Esophagus mucosa (tissue), 1 donor: ENCODE results near the gene UBL7. TPM values are rescaled to one million over a fixed set of nuclear protein-coding genes. Genes with fewer than 3 reads are reported as not detected.
"Not testable (repeated sequence)": the region's sequence is repeated elsewhere in the genome, so short reads cannot be mapped to it uniquely, and the experiment has no call there.

Source experiments
- ATAC-seq: fragments of 200-7000 bp; cut with Tn5 transposase; one replicate; pipeline ENCODE4 v1.9.1; 2020
- total RNA-seq: library from RNA; stranded (reverse); gene quantifications from one replicate; pipeline ENCODE4 v1.2.4, GENCODE V29; 2023
- donor health status: DM: yes; HTN: yes; CAD: no.

Gene UBL7
- total RNA-seq, 1 donor from 2014 or later: 28.2 TPM

DNA sequence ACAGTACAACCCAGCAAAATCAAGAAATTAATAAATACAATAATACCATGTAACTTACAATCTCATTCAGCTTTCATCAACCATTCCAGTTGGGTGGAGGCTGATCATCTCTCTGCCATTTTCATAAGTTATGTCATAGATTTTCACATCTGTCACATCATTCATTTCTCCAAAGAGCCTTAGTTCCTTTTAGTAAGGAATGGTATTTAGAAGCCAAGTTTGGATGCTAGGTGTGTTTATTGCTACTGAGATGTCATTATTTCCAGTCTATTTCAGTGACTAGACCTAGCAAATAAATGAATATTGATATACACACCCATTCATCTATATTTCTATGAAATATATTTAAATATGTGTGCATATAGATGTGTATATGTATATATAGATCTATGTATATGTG is 2.7 kb upstream of the UBL7 start:
- ATAC-seq: no peak

DNA sequence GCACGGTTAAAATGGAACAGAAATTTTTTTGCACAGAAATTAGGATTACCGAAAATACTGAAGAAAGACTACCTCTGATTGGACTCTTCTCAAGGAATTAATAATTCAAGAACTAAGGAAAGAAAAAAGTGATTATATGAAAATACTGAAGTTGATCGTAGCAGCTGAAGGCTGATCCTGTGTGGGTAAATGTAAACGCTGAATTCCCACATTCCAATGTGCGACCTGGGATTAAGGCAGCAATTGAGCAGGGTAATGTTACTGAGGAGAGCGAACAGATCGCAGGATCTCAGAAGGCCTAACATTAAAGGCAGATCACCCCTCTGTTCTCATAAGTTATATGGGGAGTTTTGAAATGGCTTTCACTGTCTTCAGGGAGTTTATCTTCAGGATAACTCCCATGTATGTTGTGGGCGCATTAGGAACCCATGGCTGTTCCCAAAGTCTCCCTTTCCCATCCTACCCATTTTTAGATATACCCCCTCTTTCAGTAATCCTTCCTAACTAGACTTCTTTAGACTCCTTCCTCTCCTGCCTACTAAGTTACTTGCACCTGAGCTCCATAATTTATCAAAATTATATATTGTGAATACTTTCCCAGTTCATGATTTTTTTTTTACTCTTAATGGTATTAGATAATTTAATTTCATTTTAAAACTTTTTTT is 1.0 kb upstream of the UBL7 start:
- ATAC-seq: no peak

DNA sequence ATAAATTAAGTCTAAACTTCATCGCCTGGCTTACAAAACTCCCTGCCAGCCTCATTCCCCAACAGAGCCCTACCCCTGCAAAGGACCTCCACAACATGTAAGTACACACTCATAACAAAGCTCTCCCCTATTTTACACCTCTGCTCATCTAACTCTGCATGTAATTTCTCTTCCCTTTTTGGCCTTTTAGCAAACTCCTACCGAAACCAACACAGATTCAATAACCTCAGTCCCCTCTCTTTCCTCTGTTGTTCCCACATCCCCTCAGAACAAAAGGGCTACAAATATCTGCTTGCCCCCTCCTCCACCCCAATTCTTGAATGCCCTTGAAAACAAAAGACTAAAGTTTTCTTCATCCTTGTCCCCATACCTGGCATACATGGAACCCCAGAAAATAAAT is 662 bp downstream of the UBL7 start:
- ATAC-seq: no peak

DNA sequence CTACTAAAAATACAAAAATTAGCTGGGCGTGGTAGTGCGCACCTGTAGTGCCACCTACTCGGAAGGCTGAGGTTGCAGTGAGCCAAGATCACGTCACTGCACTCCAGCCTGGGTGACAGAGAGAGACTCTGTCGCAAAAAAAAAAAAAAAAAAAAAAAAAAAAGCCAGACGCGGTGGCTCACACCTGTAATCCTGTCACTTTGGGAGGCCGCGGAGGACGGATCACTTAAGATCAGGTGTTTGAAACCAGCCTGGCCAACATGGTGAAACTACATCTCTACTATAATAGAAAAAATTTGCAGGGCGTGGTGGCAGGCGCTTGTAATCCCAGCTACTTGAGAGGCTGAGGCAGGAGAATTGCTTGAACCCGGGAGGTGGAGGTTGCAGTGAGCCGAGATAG is 1.2 kb downstream of the UBL7 start:
- not testable (repeated sequence) for ATAC-seq

DNA sequence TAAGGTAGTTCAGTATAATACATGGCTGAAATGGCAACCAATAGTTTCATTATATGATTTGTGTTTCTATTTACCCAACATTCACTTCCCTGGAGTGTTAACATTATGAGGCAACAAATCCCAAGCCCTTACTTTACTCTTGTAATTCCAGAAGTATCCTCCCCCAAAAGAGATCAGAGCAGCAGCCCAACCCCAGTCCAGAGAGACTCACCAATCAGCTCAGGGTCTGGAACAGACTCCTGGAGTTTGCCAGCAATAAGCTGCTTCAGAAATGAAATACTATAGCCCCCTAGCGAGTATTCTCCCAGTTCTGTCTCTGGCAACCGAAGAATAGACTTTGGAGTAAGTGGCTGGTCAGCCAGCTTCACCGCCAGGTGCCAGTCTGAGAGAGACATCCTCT is 2.5 kb downstream of the UBL7 start:
- no peak for ATAC-seq

DNA sequence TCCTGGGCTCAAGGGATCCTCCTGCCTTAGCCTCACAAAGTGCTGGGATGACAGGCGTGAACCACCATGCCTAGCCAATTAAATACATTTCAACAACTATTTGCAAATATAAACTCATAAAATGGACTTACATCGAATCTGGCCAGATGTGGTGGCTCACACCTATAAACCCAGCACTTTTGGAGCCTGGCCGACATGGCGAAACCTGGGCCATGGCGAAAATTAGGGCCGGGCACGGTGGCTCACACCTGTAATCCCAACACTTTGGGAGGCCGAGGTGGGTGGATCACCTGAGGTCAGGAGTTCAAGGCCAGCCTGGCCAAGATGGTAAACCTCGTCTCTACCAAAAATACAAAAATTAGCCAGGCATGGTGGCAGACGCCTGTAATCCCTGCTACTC is 3.9 kb downstream of the UBL7 start:
- ATAC-seq: not testable (repeated sequence)

DNA sequence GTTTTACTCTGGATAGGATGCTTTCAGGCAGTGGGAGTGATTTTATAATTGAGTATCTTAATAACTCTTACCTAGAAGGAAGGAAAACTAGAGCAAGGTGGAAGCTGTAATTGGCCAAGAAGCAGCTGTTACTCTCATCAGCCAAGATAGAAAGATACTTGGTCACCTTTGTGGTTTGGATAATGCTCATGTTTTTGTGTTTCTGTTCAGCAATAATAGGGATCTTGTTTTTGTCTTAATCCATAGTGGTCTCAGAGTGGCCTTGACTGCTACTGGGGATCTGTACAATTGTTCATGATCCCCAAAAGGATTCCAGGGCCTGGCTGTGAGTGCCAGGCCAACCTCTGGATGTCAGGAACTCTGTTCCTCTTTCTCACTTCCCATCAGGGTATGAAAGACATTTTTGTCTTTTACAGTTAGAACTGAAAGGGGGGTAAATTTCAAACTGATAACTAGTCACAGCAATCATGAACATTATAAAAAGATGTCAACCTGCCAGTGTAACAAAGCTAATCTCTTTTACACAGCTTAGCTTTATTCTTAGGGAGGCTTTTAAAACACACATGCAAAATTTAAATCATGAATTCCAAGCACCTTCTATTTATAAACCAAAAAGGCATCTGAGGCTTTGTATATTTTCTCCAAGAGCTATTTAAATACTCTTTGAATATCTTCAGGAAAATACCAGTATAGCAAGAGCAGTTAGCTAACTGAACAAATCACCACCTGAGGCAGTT is 6.0 kb downstream of the UBL7 start:
- ATAC-seq: no peak

DNA sequence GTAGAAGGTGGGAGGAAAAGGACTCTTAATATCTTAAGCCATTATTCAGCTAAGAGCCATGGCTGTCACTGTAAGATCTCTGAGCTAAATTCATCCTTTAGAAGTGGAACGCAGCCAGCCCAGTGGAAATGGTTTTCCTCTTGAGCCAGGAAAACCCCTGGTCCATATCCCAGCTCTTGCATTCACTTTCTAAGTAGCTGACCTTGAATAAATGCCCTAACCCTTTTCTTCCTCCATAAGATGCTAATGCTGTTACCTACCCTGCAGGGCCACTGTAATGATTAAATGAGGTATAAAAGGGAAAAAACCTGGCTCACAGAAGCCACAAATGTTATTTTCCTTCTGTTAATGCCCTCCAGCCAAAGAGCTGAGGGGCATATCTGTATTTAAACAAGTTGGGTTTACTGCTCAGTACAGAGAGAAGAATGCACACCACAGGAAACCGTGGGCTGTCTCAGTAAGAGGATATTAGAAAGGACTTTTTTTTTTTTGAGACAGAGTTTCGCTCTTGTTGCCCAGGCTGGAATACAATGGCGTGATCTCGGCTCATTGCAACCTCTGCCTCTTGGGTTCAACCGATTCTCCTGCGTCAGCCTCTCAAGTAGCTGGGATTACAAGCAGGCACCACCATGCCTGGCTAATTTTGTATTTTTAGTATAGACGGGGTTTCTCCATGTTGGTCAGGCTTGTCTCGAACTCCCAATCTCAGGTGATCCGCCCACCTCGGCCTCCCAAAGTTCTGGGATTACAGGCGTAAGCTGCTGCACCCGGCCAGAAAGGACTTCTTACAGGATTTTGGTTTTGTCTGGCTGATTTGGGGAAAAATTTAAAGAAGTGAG is 6.8 kb downstream of the UBL7 start:
- no peak for ATAC-seq

DNA sequence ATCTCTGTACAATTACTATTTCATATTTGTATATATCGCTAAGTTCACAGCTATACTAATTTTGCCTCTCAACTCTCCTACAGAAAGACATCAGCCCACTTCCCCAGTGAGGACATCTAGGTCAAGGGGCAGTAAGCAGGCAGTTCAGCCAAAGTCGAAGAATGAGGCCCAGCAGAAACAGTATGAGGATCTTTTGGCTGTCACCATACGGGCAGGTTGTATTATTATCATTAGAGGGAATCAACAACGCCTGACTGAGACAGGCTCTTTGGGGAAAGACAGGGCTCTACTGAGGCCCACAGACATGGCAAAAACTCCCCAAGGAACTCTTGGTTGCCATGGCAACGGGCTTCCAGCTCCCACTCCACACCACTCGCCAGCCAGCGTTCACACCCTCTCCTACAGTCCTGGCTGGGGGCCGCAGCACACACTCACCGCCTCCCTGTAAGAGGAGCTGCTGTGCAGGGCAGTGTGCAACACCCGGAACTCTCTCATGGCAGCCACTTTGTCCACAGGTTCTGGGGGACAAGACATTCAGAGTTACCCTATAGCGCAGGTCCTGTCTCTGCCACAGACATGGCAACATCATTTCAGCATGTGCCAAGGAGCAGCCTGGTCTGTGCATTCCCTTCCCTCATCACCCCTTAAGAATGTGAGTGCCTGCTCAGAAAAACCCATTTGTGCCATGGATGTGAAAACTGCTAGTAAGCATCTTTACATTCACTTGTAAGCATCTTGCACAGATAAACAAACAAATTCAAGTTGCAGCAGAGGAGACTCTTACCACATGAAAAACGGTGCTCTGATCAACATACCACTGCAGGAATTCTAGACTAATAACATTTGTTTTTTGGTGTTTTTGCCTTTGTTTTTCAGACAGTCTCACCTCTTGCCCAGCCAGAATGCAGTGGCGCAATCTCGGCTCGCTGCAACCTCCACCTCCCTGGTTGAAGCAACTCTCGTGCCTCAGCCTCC is 8.8 kb downstream of the UBL7 start:
- no peak for ATAC-seq

DNA sequence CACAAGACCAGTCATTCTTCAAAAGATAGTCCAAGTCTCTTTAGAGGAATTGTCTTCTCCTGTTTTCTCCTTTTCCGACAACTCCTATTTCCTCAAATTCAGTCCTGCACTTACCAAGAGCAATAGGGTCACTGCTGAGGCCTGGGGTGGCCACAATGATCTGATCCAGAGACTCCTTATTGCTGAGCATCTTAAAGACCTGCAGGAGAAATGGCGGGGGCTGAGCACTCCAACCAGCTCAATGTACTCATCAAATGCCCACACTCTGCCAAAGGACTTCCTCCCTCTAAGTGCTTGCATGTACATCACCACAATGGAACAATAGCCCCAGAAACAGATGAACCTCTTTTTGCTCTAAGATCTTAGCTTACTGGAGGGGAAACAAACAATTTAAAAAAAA is 9.6 kb downstream of the UBL7 start:
- ATAC-seq: no peak

DNA sequence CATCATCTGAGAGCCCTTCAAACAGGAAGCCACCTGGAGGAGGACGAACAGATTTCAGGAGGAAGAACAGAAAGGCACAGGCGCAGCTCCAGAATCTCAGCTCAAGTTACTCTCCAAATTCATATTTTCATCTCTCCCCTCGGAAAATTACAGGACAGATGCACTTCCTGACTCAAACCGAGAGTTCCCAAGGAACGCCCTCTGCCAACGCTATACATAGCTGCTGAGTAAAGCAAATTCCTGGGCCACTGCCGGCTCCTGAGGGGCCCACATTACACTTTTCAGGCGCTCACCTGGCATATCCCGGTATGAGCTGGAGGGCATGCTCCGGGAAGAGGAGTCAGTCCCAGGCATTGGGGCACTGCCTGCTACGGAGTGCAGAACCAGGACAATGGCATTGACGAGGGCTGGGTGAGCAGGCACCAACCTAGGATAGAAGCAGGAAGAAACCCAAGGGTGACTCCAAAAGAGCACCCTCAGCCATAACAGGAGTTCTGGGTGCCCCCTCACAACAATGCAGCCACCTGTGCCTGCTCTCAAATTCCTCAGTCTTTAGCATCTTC is 11.2 kb downstream of the UBL7 start:
- ATAC-seq: no peak

DNA sequence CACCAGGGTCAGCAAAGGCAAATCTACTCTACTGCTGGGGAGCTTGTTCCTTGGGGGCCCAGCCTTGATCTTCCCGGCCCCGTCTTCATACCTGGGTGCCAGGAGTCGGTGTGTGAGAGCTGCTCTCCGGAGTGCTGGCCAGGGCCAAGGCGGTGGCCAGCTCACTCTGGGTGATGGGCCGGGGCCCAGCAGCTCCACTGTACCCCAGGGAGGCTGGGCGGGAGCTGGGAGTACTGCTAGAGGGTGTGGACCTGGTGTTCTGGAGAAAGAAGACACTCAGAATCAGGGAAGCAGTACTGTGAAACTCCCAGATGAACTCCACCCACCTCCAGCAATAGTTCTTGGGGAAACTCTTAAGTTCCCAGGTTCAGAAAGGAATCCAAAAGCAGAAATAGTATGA is 11.9 kb downstream of the UBL7 start:
- ATAC-seq: no peak

DNA sequence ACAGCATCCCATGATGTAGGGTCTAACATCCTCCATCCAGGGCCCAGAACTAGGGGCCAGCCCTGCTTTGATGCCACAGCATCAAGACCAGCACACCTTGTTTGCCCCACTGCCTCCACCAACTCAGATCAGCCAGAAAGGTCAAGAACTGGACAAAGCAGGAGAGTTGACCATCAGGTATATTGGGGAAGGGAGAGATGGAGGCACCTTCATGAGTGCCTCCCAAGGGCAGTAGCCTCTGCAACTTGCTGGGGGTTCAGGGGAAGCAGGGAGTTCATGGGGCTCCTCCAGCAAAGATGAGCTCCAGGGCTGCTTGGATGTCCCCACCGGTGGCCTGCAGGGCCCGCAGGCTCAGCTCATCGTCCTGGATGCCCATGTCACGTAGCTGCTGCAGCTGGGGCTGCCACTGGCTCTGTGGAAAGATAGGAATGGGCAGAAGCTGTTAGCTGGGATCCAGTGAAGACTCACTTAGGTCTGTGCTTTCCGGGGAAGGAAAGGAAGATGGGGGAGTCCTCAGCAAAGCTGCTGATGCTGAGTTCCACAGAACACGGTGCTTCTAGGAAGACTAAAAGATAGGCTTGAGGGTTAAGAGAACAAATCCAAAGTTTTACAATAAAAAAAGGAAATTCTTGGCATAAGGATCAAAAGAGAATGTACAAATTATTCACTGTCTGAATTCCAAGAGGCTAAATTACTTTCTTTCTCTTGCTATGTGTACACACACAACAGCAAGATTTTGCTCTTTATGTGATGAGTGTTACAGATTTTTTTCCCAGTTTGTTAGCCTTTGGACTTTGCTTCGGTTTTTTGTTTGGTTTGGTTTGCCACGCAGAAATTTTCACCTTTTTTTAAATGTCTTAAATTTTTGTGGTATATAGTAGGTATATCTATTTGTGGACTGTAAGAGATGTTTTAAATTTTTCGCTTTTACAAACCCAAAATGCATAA is 14.9 kb downstream of the UBL7 start:
- ATAC-seq: no peak

DNA sequence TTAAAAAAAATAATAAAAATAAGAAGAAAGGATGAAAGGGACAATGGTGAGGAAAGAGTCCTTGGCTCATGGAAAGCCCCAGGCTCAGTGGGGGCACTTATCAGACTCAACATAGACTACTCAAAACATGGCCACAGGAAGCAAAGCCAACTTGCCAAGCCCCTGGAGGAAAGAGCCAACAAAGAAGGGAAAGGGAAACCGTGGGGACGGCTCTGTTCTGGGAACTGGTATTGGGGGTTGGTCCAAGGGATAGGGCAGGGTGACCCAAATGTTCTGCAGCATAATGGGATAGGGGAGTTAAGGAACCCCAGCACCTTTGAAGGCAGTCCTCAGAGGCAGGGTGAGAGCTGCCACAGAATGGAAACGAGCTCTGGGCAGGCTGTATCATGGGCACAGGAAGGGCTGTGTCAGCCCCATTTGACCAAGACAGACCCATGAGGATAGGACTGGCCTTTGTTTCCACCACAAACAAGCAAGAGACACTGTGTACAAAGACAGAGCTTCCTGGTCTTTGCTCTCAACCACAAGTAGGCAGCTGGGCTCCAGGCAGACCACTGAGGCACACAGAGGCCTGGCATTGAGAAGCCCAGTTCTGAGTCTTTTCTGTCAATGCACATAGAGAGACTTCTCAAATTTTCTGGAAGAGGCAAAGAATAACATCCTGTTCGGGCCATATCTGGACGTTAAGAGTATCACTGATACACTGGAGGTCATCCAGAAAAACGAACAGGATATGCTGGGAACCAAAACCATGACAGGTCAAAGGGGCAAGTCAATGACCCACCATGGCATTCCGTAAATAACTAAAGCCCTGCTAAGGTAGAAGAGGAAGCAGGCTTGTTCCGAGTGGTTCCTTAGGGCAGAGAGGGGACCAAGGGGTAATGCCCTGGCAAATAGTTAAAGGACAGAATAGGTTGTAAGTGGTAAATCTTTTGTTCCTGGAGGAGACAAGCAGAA is 16.6 kb downstream of the UBL7 start:
- no peak for ATAC-seq

DNA sequence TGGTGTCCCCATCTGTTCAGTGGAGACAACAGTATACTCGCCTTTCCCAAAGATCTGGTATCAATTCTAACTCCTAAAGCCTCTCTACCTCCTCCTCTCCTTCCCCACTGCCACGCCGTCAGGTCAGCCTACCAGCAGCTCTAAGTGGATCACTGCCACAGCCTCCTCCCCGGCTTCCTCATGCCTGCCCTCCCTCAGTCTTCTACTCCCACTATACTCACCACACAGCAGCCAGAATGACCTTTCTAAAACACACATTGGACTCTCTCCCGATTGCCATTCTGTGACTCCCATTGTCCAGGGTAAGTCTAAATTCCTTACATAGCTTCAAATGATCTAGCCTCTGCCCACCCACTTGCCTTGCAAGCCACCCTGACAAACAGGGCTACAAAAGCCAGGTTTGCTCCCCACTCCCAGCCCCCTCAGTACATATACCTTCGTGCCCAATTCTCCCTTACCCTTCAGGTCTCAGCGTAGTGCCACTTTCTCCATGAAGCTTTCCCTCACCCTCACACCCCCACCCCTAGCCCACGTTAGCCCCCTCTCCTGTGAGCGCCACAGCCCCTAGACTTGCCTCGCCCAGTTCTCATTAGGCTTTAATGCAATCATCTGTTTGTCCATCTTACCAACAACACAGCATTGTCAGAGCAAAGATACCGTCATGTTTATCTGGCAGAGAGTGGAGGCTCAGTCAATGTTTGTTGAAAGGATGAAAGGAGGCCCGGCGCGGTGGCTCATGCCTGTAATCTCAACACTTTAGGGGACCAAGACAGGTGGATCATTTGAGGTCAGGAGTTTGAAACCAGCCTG is 17.7 kb downstream of the UBL7 start:
- ATAC-seq: no peak

DNA sequence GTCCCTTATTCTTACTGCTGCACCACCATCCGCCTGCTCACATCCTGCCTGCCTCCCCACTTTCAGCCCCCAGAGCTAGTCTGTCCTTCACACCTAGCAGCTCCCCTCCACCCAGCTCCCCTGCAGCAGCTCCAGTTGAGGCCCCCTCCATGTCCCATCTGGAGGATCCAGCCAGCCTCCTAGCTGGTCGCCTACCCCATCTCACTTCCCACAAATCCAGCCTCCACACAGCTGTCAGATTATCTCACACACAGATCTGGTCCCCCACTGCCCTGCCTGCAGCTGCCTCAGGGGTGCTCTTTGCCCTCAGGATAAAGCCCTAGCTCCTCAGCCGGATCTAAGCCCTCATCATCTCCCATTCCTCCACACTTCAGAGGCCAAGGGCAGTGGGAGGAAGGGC is 18.4 kb downstream of the UBL7 start:
- no peak for ATAC-seq

DNA sequence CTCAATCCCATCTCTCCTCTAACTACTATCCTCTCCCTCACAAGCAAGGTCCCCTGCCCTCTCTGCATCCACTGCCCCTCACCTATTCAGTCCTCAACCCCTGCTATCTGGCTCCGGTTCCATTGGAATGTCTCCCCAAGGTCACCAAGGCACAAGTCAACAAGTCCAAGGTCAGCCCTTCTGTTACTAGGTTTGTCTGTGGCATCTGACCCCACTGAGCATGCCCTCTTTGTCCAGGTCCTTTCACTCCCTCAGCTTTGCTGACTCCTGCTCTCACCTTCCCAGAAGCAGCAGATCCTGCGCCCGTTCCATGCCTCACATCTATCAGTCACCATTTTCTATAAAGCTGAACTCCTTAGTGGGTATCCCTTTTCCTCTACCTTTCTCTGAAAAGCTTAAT is 18.9 kb downstream of the UBL7 start:
- ATAC-seq: no peak

DNA sequence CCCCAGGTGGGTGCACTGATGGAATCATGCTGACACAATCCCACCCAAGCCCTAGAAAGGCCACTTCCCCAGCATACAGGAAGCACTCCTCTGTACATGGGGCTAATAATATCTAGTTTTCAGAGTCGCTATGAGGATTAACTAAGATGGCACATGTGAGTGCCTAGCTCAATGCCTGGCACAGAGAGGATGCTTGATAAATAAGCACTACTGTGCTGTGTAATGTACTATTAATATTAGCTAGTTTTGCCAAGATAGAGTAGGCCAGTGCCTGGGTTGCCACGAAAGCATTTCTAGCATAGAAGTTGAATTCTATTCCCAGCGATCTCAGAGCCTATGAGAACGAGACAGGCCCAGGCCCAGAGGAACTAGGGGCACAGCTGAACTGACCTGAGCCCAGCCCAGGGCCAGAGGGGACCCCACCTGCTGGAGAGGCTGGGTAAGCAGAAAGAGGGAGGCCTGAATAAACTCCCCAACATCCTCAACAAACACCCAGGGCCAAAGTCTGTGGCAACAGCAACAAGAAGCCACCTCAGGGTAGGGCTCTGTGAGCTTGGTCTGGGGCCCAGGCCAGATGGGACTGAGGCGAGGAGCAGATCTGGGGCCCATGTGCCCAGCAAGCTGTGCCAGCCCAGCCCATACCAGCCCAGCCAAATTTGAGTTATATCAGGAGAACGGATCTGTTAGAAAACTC is 19.6 kb downstream of the UBL7 start:
- no peak for ATAC-seq
